Stomach (tissue), 4 donors: ENCODE measurements around the gene CFAP77.

Source experiments
- CTCF ChIP-seq, 7 experiments: fragments of 450-650 bp in 4 of 7; fragments of 200-600 bp in 3 of 7; sonication (generic) in 3 of 7; IDR thresholded peaks; one replicate each; pipeline ENCODE4 v1.5.1; 2016 to 2019; ENCODE audit warnings: antibody characterized with exemption in 7 of 7, control low read depth in 2 of 7, mild to moderate bottlenecking in 1 of 7
- EP300 ChIP-seq: sonication (generic); formaldehyde crosslinking; IDR thresholded peaks from one replicate; pipeline ENCODE4 v1.6.1; 2017; ENCODE audit warnings: antibody characterized with exemption
- POLR2A ChIP-seq, 4 donors: fragments of 450-650 bp; IDR thresholded peaks; one replicate each; pipeline ENCODE4 v1.6.1; 2016; ENCODE audit warnings: antibody characterized with exemption in 4 of 4, control low read depth in 2 of 4, mild to moderate bottlenecking in 1 of 4, moderate library complexity in 1 of 4

- no peak for TF ChIP-seq CTCF (IDR thresholded peaks at IDR 0.05)
- no peak for TF ChIP-seq POLR2A (IDR thresholded peaks at IDR 0.05)
- TF ChIP-seq EP300 = no peak
Observed at GRCh38 chr9:132538071-132538470, 128.1 kb downstream of the CFAP77 start.
